Activated B cell treated with CpG ODN at 0.5 μM for 24 hours (primary cell): ENCODE measurements around the gene SV2B. TPM values are rescaled to one million over a fixed set of nuclear protein-coding genes. Genes with fewer than 3 reads are reported as not detected.

Experiments
- ATAC-seq: fragments of 200-7000 bp; cut with Tn5 transposase; one replicate; pipeline ENCODE4 v1.10.0; 2021; ENCODE audit warnings: low read depth, mild to moderate bottlenecking, moderate library complexity
- CTCF ChIA-PET: fragments of 350-600 bp; sonication (Branson Sonifier 250); formaldehyde crosslinking; loops from one replicate; lab custom pipeline; 2021; ENCODE audit warnings: antibody characterized with exemption; lab: Charles Lee
- POLR2A ChIA-PET: fragments of 350-600 bp; sonication (Branson Sonifier 250); formaldehyde crosslinking; loops from one replicate; lab custom pipeline; 2021; ENCODE audit warnings: antibody characterized with exemption; lab: Charles Lee
- DNase-seq: peaks from one replicate; pipeline ENCODE4 v3.0.0; 2022
- H3K27ac Mint-ChIP-seq: one replicate; pipeline ENCODE4 v1.8.0; 2020; ENCODE audit warnings: mixed read lengths
- H3K27me3 Mint-ChIP-seq: one replicate; pipeline ENCODE4 v1.8.0; 2021; ENCODE audit warnings: mixed read lengths
- H3K36me3 Mint-ChIP-seq: one replicate; pipeline ENCODE4 v1.8.0; 2021; ENCODE audit warnings: low read depth, mixed read lengths
- H3K4me1 Mint-ChIP-seq: one replicate; pipeline ENCODE4 v1.8.0; 2021; ENCODE audit warnings: mixed read lengths
- H3K4me3 Mint-ChIP-seq: one replicate; pipeline ENCODE4 v1.8.0; 2020; ENCODE audit warnings: mild to moderate bottlenecking, mixed read lengths
- H3K9me3 Mint-ChIP-seq: one replicate; pipeline ENCODE4 v1.8.0; 2020; ENCODE audit warnings: mixed read lengths
- CTCF ChIP-seq: fragments of 200-600 bp; IDR thresholded peaks from one replicate; pipeline ENCODE4 v1.8.0; 2022; ENCODE audit warnings: antibody characterized with exemption, mild to moderate bottlenecking
- intact Hi-C: fragments of 100-400 bp; cut with micrococcal nuclease; formaldehyde crosslinking; loops from one replicate; pipeline ENCODE4 v1.15.1; 2024
- total RNA-seq: library from RNA; stranded (reverse); gene quantifications from 2 replicates; pipeline ENCODE4 v1.2.3, GENCODE V29; 2022

Gene SV2B
- total RNA-seq, 1 donor from 2014 or later: not detected

DNA sequence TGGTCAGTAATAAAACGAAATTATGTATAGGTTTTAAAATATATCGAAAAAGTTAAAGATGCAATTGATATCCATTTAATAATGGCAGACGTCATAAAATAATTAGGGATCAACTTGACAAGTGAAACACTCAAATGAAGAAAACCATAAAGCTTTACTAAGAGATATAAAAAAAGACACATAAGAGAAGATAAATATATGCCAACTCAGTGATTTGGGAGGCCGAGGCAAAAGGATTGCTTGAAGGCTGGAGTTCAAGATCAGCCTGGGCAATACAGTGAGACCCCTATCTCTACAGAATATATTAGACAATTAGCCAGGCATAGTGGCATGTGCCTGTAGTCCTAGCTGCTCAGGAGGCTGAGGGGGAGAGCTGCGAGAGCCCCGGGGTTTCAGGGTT is 190.5 kb downstream of the SV2B start:
- peaks cover 3% of the 10 kb centered on the region for H3K4me1 Mint-ChIP-seq
- no peak overlapping the region for H3K4me3 Mint-ChIP-seq
- intact Hi-C loops: no loop called here
- H3K9me3 Mint-ChIP-seq: no peaks in the 10 kb centered on the region
- ATAC-seq (no peak), DNase-seq (no peak)
- H3K27ac Mint-ChIP-seq: no peak overlapping the region
- POLR2A ChIA-PET: no interaction called here
- no peak for TF ChIP-seq CTCF
- CTCF ChIA-PET: interaction anchor here (1.2 kb wide), 1 partner anchor 19 kb away, joined by 4 read pairs; no protein-coding TSS in a partner anchor
- H3K36me3 Mint-ChIP-seq: no peaks in the 10 kb centered on the region
- H3K27me3 Mint-ChIP-seq: peaks cover 3% of the 10 kb centered on the region

GRCh38 chr15:91291673-91292072 is 191.6 kb downstream of the SV2B start:
- Mint-ChIP-seq H3K4me3 (no peak overlapping the region), H3K27me3 (peaks cover 1% of the 10 kb centered on the region), H3K9me3 (no peaks in the 10 kb centered on the region), H3K4me1 (peaks cover 3% of the 10 kb centered on the region), H3K27ac (no peak overlapping the region), H3K36me3 (no peaks in the 10 kb centered on the region)
- CTCF ChIA-PET: interaction anchor here (1.2 kb wide), 1 partner anchor 20 kb away, joined by 4 read pairs; no protein-coding TSS in a partner anchor
- no peak for TF ChIP-seq CTCF
- POLR2A ChIA-PET: no interaction called here
- intact Hi-C loops: no loop called here
- DNase-seq: no peak
- ATAC-seq: peak; percentile 67

DNA sequence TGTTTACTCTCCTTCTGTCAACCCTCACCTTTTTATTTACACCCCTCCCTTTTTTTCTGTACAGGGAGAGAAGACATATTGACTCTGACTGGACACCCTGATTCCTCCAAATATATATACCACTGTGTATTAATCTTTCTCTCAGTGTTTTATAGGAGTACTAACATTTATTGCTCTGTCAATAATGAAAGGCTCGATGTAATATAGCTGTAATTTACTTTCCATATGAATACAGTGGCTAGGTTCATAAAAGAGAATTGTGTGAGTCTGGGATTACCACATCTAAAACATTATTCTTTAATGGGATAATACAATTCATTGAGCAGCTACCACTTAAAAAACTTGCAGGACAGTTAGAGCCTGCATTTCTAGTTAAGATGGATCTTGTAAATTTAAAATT is 194.3 kb downstream of the SV2B start:
- Mint-ChIP-seq H3K27me3 (peaks cover 11% of the 10 kb centered on the region), H3K27ac (no peak overlapping the region), H3K9me3 (no peaks in the 10 kb centered on the region), H3K4me1 (peaks cover 3% of the 10 kb centered on the region), H3K36me3 (no peaks in the 10 kb centered on the region), H3K4me3 (no peak overlapping the region)
- intact Hi-C loops: no loop called here
- CTCF ChIA-PET: no interaction called here
- ATAC-seq (no peak), DNase-seq (no peak)
- POLR2A ChIA-PET: no interaction called here
- TF ChIP-seq CTCF: no peak

GRCh38 chr15:91294795-91295194 is 194.7 kb downstream of the SV2B start:
- H3K4me3 Mint-ChIP-seq: no peak overlapping the region
- ATAC-seq (no peak), DNase-seq (no peak)
- no peak overlapping the region for H3K27ac Mint-ChIP-seq
- no peaks in the 10 kb centered on the region for H3K9me3 Mint-ChIP-seq
- intact Hi-C loops: no loop called here
- ChIA-PET POLR2A (no interaction called here), CTCF (no interaction called here)
- no peak for TF ChIP-seq CTCF
- H3K27me3 Mint-ChIP-seq: peaks cover 11% of the 10 kb centered on the region
- H3K36me3 Mint-ChIP-seq: no peaks in the 10 kb centered on the region
- H3K4me1 Mint-ChIP-seq: peaks cover 3% of the 10 kb centered on the region

GRCh38 chr15:91298101-91298500 is 198.0 kb downstream of the SV2B start:
- no peak for ATAC-seq
- DNase-seq: no peak
- no peak overlapping the region for H3K27ac Mint-ChIP-seq
- H3K9me3 Mint-ChIP-seq: no peaks in the 10 kb centered on the region
- no peak for TF ChIP-seq CTCF
- H3K4me3 Mint-ChIP-seq: no peak overlapping the region
- intact Hi-C loops: no loop called here
- CTCF ChIA-PET: interaction anchor here (0.9 kb wide), 1 partner anchor 26 kb away, joined by 3 read pairs; no protein-coding TSS in a partner anchor
- H3K27me3 Mint-ChIP-seq: peaks cover 27% of the 10 kb centered on the region
- H3K36me3 Mint-ChIP-seq: no peaks in the 10 kb centered on the region
- POLR2A ChIA-PET: no interaction called here
- H3K4me1 Mint-ChIP-seq: no peaks in the 10 kb centered on the region
